ENCODE results near the gene NR3C2.

The NR3C2 gene

GRCh38 chr4:148441986-148442831 is at the start of gene NR3C2:
Gene NR3C2 (minus strand): TSS chr4:148442414.
- TF ChIP-seq CTCF (IDR thresholded peaks at IDR 0.05; ENCODE audit: low read depth, low read length), result no peak

GRCh38 chr4:148487181-148487580 is 45.0 kb upstream of the NR3C2 start:
- TF ChIP-seq CTCF (IDR thresholded peaks at IDR 0.05; ENCODE audit: low read depth, low read length), result no peak
- DNase-seq (ENCODE audit: extremely low read depth, low read depth), result no peak

More at GRCh38 chr4:148441986-148442831, at the start of gene NR3C2:
- peak; percentile 94 for DNase-seq (ENCODE audit: extremely low read depth, low read depth)

GRCh38 chr4:148481636-148482035 is 39.4 kb upstream of the NR3C2 start:
- DNase-seq (ENCODE audit: extremely low read depth, low read depth), result no peak
- no peak for TF ChIP-seq CTCF (IDR thresholded peaks at IDR 0.05; ENCODE audit: low read depth, low read length)

- DNase-seq (ENCODE audit: extremely low read depth, low read depth), result no peak
- TF ChIP-seq CTCF (IDR thresholded peaks at IDR 0.05; ENCODE audit: low read depth, low read length), result no peak
Measured at GRCh38 chr4:148477276-148477675, 35.1 kb upstream of the NR3C2 start.

- no peak for TF ChIP-seq CTCF (IDR thresholded peaks at IDR 0.05; ENCODE audit: low read depth, low read length)
- no peak for DNase-seq (ENCODE audit: extremely low read depth, low read depth)
Measured at GRCh38 chr4:148469938-148470337, 27.7 kb upstream of the NR3C2 start.

GRCh38 chr4:148454835-148455234 is 12.6 kb upstream of the NR3C2 start:
- DNase-seq (ENCODE audit: extremely low read depth, low read depth), result no peak
- TF ChIP-seq CTCF (IDR thresholded peaks at IDR 0.05; ENCODE audit: low read depth, low read length), result no peak

GRCh38 chr4:148453833-148454232 is 11.6 kb upstream of the NR3C2 start:
- no peak for TF ChIP-seq CTCF (IDR thresholded peaks at IDR 0.05; ENCODE audit: low read depth, low read length)
- no peak for DNase-seq (ENCODE audit: extremely low read depth, low read depth)
